IPS-NIHi7 (cell line): ENCODE measurements around the gene TBK1.

ENCODE experiments used
- DNase-seq: peaks from one replicate; pipeline ENCODE4 v3.0.0; 2012; ENCODE audit warnings: mixed read lengths; ENCODE audit errors: extremely low spot score

Gene TBK1

GRCh38 chr12:64544371-64545080 lies 92.6 kb downstream of the TBK1 start:
- DNase-seq = no peak

GRCh38 chr12:64545081-64545382 lies 93.1 kb downstream of the TBK1 start:
- no peak for DNase-seq

- DNase-seq = no peak
Measured at GRCh38 chr12:64549108-64549507, 97.2 kb downstream of the TBK1 start.

- no peak for DNase-seq
Measured at GRCh38 chr12:64550755-64551154, 98.8 kb downstream of the TBK1 start.

- no peak for DNase-seq
Measured at GRCh38 chr12:64551676-64552075, 99.8 kb downstream of the TBK1 start.
